Bone marrow (tissue), 2 donors: Measurements from ENCODE around the gene ZER1.
"Not testable (repeated sequence)": the region's sequence is repeated elsewhere in the genome, so short reads cannot be mapped to it uniquely, and the experiment has no call there.

Experiments used
- DNase-seq, 2 donors: peaks; one replicate each; lab custom pipeline; 2025; lab: John Stamatoyannopoulos, UW

Gene ZER1

DNA sequence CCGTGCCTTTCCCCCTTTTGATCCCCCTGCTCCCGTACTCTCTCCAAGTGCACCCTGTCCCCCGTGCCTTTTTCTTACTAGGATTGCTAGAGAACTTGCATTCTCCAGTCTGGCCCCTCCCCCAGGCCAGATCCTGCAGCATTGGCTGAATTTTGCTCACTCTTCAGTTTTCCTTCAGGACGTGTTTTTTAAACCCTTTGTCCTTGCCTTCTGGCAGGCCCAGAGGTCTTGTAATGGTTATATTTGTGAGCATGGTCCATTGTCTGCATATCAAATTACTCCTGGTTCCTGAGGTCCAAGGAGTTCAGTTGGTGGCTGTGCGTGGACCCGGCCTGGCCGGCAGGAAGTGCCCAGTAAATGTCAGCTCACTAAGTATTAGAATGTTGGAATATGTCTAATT is 15.9 kb upstream of the ZER1 start:
- no peak for DNase-seq

DNA sequence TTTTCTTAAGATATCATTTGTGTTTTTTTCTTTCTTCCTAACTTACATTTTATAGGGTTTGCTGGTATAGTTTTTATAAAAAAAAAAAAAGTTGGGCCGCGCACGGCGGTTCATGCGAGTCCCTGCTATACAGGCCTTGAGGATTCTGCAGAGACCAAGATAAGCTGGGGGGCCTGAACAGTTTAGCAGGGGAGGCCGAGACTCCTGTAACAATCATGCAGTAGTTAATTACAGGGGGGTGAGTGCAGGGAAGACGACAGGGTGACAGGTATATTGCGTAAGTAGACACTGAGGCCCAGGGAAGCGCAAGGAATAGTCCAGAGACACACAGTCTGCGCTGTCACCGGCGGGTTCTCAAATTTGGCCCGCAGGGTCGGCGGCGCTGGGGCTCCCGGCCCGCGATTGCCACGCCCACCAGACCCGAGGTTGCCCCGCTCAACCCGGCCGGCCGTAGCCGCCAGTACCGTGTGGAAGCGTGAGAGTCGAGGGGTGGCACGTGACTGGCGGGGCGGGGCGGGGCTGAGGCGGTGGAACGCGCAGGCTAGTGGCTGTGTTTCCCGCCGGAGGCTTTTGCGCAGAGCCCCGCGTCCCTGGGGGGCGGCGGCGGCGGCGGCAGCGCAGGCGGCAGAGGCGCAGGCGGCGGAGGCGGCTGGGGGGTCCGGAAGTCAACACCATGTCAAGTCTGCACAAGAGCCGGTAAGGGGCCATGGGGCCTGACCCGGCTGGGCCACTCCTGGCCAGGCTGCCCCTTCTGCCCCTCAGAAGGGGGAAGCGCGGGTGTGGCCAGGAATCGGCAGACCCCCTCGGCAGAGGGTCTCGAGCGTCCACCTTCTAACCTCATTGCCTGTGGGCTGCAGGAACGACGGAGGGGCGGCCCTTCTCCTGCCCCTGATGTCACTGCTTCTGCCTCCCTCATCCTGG is 15.2 kb upstream of the ZER1 start, which contains the start of gene TBC1D13:
Gene TBC1D13, plus strand, starts transcription at position 573 of the 921 bp plus-strand sequence. Its CDS starts 101 bp downstream, at position 674.
- peak; percentile 84 to 85 for DNase-seq

DNA sequence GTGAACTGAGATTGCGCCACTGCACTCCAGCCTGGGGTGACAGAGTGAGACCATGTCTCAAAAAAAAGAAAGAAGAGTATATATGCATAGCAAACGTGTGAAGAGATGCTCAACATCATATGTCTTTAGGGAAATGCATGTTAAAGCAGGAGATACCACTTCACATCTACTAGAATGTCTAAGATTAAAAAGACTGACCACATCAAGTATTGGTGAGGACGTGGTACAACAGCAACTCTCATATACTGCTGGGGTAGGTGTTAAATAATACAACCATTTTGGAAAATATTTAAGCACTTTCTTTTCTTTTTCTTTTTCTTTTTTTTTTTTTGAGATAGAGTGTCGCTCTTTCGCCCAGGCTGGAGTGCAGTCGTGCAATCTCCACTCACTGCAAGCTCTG is 13.7 kb upstream of the ZER1 start:
- no peak for DNase-seq

DNA sequence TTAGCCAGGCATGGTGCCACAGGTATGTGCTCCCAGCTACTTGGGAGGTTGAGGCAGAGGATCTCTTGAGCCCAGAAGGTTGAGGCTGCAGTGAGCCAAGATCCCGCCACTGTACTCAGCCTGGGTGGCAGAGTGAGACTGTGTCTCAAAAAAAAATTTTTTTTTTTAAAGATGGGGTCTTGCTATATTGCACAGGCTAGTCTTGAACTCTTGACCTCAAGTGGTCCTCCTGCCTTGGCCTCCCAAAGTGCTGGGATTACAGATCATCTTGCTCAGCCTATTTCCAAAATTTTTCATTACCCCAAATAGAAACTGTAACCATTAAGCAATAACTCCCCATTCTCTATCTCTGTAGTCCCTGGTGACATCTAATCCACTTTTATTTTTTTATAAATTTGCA is 10.9 kb upstream of the ZER1 start:
- no peak for DNase-seq

DNA sequence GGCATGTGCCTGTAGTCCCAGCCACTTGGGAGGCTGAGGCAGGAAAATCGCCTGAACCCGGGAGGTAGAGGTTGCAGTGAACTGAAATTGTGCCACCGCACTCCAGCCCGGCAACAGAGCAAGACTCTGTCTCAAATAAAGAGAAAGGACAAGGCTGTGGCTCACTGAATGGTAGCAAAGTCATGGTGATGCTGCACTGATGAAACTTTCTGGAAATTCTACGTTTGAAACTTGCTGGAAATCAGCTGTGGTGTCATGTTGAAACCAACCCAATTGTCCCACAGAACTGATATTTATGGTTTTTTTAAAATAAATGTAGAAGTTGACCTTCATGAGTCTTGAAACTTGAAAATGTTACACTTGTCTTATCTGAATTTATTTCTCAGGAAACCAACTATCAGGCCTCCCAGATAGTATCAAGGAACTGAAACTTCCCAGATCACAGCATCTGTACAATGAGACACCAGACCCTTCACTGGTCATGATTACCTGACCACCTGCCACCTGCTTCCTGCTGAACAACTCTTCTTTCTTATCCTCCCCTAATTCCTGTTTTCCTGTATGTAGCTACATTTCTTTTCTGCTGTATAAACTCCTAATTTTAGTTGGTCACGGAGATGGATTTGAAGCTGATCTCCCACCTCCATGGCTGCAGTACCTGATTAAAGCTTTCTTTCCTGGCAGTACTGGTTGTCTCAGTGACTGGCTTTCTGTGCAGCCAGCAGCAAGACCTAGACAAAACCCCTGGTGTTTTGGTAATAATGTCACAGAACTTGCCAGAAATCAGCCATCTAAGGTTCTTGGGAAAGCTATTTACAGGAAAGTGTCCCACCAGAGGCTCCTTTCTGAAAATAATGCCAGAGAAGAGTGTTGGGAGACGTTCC is 9.7 kb upstream of the ZER1 start:
- no peak for DNase-seq

DNA sequence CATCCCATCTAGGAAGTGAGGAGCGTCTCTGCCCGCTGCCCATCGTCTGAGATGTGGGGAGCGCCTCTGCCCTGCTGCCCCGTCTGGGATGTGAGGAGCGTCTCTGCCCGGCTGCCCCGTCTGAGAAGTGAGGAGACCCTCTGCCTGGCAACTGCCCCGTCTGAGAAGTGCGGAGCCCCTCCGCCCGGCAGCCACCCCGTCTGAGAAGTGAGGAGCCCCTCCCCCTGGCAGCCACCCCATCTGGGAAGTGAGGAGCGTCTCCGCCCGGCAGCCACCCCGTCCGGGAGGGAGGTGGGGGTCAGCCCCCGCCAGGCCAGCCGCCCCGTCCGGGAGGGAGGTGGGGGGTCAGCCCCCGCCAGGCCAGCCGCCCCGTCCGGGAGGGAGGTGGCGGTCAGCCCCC is 8.4 kb upstream of the ZER1 start:
- DNase-seq: not testable (repeated sequence)

DNA sequence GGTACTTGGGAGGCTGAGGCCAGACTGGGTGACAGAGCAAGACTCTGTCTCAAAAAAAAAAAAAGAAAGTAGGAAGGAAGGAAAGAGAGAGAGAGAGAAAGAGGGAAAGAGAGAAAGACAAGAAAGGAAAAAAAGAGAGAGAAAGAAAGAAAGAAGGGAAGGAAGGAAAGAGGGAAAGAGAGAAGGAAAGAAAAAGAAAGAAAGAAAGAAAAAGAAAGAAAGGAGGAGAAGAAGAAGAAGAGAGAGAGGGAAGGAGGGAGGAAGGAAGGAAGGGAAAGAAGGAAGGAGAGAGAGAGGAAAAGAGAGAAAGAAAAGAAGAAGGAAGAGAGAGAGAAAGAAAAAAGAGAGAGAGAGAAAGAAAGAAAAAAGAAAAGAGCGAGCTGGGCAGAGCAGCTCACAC is 3.1 kb upstream of the ZER1 start:
- DNase-seq: no peak

DNA sequence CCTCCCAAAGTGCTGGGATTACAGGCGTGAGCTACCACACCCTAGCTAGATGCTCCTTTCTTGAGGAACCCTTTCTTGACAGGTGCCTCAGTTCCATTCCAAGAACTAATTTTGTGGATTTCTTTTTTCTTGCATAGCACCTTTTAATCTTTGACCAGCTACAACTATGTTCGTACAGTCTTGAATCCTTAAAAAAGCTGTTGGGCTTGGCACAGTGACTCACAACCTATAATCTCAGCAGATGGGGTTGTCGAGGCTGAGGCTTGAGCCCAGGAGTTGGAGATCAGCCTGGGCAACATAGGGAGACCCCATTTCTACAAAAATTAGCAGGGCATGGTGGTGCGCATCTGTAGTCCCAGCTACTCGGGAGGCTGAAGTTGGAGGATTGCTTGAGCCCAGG is 1.3 kb upstream of the ZER1 start:
- DNase-seq: no peak

DNA sequence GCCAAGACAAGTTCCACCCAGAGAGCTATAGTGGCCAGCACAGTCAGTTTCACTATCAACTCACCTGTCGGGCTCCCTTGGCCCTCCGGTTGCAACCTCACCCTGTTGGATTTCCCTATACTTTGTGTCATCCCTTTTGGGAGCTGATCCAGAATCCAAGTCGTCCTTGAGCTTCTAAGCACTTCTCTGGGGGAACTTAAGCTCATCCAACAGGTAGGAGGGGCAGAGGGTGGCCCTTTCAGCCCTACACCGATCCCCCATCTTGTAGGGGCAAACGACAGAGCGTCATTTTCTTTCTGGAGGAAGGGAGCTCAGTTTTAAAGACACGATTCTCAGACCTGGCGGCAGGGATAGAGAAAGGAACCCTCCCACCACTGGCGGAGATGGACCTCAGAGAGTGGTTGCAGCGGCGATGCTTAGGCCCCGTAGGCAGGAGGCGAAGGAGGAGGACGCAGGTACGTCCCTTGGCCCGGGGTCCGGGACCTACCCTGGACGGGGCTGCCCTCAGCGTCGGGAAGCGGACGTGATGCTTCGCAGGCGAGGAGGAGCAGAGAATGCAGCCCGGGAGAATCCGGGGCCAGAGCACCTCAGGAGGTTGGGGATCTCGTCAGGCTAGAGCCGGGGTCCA is 519 bp downstream of the ZER1 start:
- no peak for DNase-seq

DNA sequence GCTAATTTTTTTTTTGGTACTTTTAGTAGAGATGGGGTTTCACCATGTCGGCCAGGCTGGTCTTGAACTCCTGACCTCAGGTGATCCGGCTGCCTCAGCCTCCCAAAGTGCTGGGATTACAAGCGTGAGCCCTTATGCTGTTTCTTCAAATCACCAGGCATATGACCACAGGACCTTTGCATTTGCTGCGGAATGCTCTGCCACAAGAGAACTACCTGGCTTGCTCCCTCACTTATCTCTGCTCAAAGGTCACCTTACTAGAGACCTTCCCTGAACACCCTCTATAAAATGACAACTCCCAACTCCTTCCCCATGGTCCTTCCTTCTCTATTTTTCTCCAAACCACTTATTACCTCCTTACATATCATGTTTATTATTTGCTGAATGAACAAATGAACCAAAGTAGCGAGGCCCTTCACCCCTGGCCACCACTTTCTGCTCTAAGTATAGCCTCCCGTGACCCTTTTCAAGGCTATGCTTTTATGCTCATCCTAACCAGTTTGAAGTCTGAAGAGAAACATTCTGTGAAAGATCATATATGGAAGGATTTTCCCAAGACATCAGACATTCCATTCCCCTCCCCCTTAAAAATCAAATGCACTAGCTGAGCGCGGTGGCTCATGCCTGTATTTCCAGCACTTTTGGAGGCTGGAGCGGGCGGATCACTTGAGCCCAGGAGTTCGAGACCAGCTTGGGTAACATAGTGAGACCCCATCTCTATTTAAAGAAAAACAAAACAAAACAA is 1.3 kb downstream of the ZER1 start:
- no peak for DNase-seq

DNA sequence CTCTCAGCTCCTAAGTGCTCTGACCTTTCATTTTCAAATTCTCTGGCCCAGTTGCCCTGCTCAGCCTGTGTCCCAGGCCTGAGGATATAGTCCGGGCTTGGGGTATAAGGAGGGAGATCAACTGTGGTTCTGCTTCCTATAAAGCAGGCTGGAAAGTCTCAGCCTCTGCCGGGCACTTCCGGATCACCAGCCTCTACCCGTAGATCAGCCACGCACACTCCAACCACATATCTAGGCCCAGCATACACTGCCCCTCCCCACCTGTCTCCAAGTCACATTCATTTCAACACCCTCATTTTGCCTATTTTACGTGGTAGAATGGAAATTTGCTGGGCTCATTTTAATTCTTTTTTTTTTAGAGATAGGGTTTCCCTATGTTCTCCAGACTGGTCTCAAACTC is 3.1 kb downstream of the ZER1 start:
- DNase-seq: no peak

DNA sequence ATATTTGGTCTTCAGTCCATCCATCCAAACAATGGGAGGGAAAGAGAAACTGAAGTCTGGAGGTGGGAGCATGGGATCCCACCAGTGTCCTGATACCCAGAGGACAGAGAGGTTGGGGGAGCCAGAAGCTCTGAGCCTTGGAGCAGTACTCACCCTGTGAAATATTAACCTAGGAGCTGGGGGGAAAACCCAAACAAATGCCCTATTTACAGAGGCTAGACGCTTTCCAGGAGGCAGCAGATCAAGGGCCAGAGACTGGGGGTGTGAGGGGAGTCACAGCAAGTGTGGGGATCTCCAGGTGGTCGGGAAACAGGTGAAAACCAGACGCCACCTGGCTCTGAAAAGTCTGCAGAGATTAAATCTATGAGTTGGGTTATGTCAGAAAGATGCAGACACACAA is 6.2 kb downstream of the ZER1 start:
- no peak for DNase-seq

DNA sequence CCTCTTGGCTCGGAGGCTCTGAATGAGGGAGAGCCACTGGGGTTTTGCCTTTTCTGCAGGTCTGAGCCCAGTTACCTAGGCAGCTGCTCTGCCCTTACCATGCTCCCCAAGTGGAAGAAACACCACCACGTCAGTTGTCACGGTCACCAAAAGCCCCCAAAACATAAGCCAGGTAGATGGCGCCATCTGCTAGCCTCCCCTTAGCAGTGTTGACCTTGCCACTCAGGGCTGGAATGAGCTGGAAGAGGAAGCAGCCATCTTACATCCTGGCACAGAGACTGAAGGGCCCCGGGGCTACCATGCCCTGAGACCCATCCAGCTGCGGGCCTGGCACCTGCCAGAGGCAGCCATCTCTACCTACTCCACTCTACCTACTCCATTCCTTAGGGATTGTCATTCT is 7.4 kb downstream of the ZER1 start:
- no peak for DNase-seq

DNA sequence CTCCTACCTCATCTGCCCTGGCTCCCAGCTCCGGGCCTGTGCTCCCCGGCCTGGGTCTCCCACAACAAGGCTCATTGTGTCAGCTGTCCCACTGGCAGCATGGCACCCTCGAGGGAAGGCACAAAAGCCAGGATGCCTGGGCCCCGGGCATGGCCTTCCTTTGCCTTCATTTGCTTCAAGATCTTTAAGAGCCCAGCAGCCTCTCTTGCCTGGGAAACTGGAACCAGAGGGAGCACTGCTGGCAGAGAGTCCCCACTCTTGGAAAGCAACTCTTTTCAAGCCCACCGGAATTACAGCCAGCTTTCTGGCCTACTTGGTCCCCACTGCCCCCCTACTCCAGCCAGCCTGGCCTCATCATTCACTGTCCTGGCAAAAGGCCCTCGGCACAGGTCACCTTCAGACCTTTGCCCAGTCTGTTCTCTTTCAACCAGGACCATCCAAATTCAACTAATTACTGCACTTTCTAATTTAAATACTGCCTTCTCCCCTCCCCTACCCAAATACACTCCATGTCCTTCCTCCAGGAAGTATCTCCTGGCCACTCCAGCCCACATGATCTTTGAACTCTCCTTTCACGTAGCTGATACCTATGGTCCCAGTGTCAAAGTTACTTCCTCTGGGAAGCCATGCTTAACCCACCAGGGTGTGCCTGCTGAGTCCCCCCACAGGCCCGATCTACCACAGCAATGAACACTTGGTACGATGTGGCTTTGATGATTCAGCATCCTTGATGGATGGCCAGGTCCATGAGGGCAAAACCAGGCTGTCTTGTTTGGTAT is 8.9 kb downstream of the ZER1 start:
- no peak for DNase-seq

DNA sequence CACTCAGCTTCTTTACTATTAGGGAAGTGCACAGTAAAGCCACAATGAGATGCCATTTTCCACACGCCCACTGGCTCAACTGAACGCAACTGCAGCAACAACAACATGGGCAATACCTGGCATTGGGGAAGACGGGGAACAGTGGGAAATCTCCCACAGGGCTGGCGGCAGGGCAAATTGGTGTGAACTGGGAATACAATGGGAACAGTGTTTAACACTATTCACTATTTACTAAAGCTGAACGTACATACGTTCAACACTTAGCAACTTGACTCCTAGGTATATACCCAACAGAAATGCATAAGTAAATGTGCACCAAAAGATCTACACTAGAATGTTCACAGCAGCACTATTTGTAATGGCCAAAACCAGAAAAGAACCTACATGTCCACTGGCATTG is 14.1 kb downstream of the ZER1 start:
- DNase-seq: no peak

DNA sequence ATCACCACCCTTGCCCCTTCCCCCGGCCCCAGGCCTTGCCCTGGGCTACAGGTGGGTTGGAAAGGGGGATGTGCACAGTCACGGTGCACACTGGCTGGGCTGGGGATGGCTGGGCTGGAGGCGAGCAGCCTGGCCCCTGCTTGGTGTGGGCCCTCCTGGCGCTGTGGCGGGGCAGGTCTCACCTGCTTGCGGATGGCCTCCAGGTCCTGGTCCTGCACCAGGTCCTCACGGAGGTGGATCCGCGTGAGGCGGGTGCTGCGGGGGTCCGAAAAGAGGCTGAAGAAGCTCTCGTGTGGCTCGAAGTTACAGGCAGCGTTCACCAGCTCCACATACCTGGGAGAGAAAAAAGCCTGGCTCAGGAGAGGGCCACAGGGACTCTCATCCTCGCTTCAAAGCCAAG is 18.1 kb downstream of the ZER1 start:
- no peak for DNase-seq

DNA sequence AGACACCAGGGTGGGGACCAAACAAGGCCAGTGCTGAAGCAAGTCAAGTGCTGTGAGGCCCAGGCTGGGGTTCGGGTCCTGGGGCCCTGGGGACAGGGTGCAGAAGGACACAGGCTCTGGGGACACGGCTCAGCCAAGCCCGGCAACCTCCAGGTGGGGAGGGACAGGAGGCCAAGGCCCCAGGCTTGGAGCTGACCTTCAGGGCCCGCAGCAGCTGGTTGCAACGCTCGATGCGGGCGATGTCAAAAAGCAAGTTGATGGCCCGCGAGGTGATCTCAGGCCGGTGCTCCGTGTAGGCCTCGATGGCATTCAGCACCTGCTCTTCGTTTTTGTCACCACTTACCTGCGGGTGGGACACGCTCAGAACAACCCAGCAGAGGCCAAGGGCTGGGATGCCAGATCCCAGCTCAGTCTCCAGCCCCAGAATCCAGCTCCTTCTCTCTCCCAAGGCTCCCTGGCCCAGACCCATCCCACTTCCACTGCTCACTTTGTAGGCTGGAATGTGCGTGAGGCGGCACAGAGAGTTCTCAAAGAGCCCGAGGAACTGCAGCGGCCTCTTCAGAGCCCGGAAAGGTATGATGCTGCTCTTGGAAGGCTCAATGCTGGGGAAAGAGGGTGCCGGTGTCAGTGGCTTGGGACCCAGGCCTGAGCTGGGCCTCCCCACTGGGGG is 20.7 kb downstream of the ZER1 start:
- no peak for DNase-seq

DNA sequence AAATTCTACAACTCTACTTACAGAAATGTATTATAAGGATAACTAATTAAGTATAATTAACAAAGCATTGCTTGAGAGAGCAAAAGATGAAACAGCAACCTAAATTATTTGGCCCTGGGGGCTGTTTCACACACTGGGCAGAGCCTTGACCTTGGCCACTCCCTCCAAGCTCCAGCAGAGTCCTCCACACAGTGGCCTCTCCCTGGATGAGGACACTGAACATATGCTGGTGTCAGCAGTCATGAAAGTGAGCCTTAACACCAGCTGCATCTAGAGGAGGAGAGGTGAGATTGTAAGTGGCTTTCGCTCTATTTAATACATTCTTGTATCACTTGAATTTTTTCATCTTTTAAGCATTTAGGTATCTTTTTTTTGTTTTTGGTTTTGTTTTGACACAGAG is 24.5 kb downstream of the ZER1 start:
- no peak for DNase-seq

DNA sequence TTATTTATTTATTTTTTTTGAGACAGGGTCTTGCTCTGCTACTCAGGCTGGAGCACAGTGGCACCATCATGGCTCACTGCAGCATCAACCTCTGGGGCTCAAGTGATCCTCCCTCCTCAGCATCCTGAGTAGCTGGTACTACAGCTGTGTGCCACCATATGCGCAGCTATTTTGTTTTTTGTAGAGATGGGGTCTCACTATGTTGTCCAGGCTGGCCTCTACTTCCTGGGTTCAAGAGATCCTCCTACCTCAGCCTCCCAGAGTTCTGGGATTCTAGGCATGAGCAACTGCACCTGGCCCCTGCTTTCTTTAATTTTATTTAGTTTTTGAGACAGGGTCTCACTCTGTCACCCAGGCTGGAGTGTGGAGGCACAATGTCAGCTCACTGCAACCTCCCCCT is 28.3 kb downstream of the ZER1 start:
- no peak for DNase-seq

DNA sequence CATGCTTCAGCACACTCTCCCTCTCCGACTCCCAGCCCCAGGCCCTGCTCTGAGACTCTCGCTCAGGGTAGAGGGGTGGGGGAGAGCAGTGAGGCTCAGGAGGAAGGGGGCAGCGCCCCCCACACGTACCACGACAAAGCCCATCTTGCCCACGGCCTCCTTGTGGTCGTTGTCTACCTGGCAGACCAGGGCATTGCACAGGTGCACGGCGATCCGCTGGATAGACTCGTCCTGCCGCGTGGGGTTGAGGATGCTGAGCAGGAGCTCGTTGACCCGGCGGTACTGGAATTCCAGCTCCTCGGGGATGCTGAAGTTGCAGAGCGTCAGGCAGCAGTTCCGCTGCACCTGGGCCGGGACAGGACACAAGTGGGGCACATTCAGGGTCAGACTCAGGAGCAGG is 29.3 kb downstream of the ZER1 start:
- no peak for DNase-seq
